CD4-positive, alpha-beta T cell (primary cell): ENCODE results near the gene C1QTNF8. TPM values are rescaled to one million over a fixed set of nuclear protein-coding genes. Genes with fewer than 3 reads are reported as not detected.
A peak's percentile ranks its signal among the peaks of the same experiment; 100 is the strongest.

ENCODE experiments used
- ATAC-seq: fragments of 200-7000 bp; cut with Tn5 transposase; one replicate; pipeline ENCODE4 v1.10.0; 2022; ENCODE audit warnings: mild to moderate bottlenecking; ENCODE audit not compliant: poor library complexity
- CTCF ChIA-PET: fragments of 350-600 bp; sonication (Branson Sonifier 250); formaldehyde crosslinking; loops from one replicate; lab custom pipeline; 2021; ENCODE audit warnings: antibody characterized with exemption, inconsistent platforms; lab: Charles Lee
- POLR2A ChIA-PET: fragments of 350-600 bp; sonication (Branson Sonifier 250); formaldehyde crosslinking; loops from one replicate; lab custom pipeline; 2021; ENCODE audit warnings: antibody characterized with exemption, inconsistent platforms; lab: Charles Lee
- DNase-seq, 14 experiments: peaks; one replicate each; pipeline ENCODE4 v3.0.0-alpha.2; 2013 to 2020; ENCODE audit warnings: mixed read lengths in 2 of 14
- H3K27ac ChIP-seq, 2 donors: one replicate each; pipeline versions ENCODE4 v1.5.1 to v1.7.0; 2013; ENCODE audit warnings: low read length in 2 of 2, low read depth in 1 of 2, mild to moderate bottlenecking in 1 of 2
- H3K27me3 ChIP-seq, 2 experiments: 1 replicate in 1 of 2; 2 replicates in 1 of 2; pipeline versions ENCODE4 v1.6.1 to v1.7.0; 2013; ENCODE audit warnings: low read length in 2 of 2, control low read depth in 1 of 2, mild to moderate bottlenecking in 1 of 2, moderate library complexity in 1 of 2; ENCODE audit not compliant: insufficient read depth in 2 of 2, control insufficient read depth in 1 of 2
- H3K36me3 ChIP-seq: one replicate; pipeline ENCODE4 v1.6.1; 2013; ENCODE audit warnings: low read length, control low read depth; ENCODE audit not compliant: insufficient read depth
- H3K4me1 ChIP-seq: one replicate; pipeline ENCODE4 v1.6.1; 2013; ENCODE audit warnings: low read length, control low read depth; ENCODE audit not compliant: insufficient read depth
- H3K4me3 ChIP-seq: one replicate; pipeline ENCODE4 v1.5.1; 2013; ENCODE audit warnings: mild to moderate bottlenecking, low read length, moderate library complexity
- H3K9me3 ChIP-seq, 2 experiments: 1 replicate in 1 of 2; 2 replicates in 1 of 2; pipeline versions ENCODE4 v1.6.1 to v1.7.0; 2013; ENCODE audit warnings: low read length in 2 of 2, mild to moderate bottlenecking in 2 of 2, control low read depth in 1 of 2, moderate library complexity in 1 of 2; ENCODE audit not compliant: control insufficient read depth in 1 of 2, insufficient read depth in 1 of 2
- H3K27ac Mint-ChIP-seq: one replicate; pipeline ENCODE4 v1.8.0; 2020; ENCODE audit warnings: mixed read lengths
- H3K27me3 Mint-ChIP-seq: one replicate; pipeline ENCODE4 v1.8.0; 2021; ENCODE audit warnings: mixed read lengths
- H3K36me3 Mint-ChIP-seq: one replicate; pipeline ENCODE4 v1.8.0; 2021; ENCODE audit warnings: low read depth, mixed read lengths
- H3K4me1 Mint-ChIP-seq: one replicate; pipeline ENCODE4 v1.8.0; 2021; ENCODE audit warnings: low read depth, mixed read lengths
- H3K4me3 Mint-ChIP-seq: one replicate; pipeline ENCODE4 v1.8.0; 2020; ENCODE audit warnings: mild to moderate bottlenecking, mixed read lengths
- H3K9me3 Mint-ChIP-seq: one replicate; pipeline ENCODE4 v1.8.0; 2020; ENCODE audit warnings: mixed read lengths
- CTCF ChIP-seq: fragments of 200-600 bp; IDR thresholded peaks from one replicate; pipeline ENCODE4 v1.8.0; 2022; ENCODE audit warnings: antibody characterized with exemption, mild to moderate bottlenecking
- intact Hi-C, 2 experiments: fragments of 100-400 bp; cut with DNase I in 1 of 2; cut with micrococcal nuclease in 1 of 2; formaldehyde crosslinking; loops; one replicate each; pipeline versions ENCODE4 v1.15.1 to v1.9.0; 2023 to 2025; cut with DNase I, micrococcal nuclease
- total RNA-seq, 174 experiments: library from RNA in 2 of 174; stranded (reverse) in 2 of 174; gene quantifications; one replicate each; pipeline ENCODE4 v1.2.3 and lab custom pipeline; 2021 to 2026

Gene C1QTNF8
- total RNA-seq, 2 experiments from 2014 or later = not detected

GRCh38 chr16:1058216-1058615 lies 37.8 kb downstream of the C1QTNF8 start:
- H3K4me3 Mint-ChIP-seq = no peak overlapping the region
- Histone ChIP-seq H3K27ac (no peak overlapping the region), H3K4me1 (peaks cover 11% of the 10 kb centered on the region), H3K36me3 (no peaks in the 10 kb centered on the region), H3K4me3 (no peak overlapping the region), H3K9me3 (peaks cover 5 to 26% of the 10 kb centered on the region in 2 experiments), H3K27me3 (peaks cover 0 to 11% of the 10 kb centered on the region in 2 experiments)
- no peak overlapping the region for H3K27ac Mint-ChIP-seq
- H3K9me3 Mint-ChIP-seq = no peaks in the 10 kb centered on the region
- peaks cover 4% of the 10 kb centered on the region for H3K27me3 Mint-ChIP-seq
- TF ChIP-seq CTCF = no peak
- CTCF ChIA-PET = interaction anchor here (1.2 to 1.4 kb wide), 3 partner anchors 11 to 60 kb away, joined by 3 to 5 read pairs (median 3); no protein-coding TSS in a partner anchor
- no peaks in the 10 kb centered on the region for H3K36me3 Mint-ChIP-seq
- no peak for ATAC-seq
- no peaks in the 10 kb centered on the region for H3K4me1 Mint-ChIP-seq
- POLR2A ChIA-PET = no interaction called here
- intact Hi-C loops = loop anchor here in 1 of 2 experiments (5.0 kb wide), 1 partner anchor 246 kb away; no protein-coding TSS in a partner anchor
- no peak for DNase-seq

- H3K27me3 Mint-ChIP-seq = peaks cover 4% of the 10 kb centered on the region
- POLR2A ChIA-PET = interaction anchor here (2.2 kb wide), 1 partner anchor 77 kb away, joined by 8 read pairs; the partner anchor contains the start of gene SOX8
Observed at GRCh38 chr16:1057252-1057932, 38.7 kb downstream of the C1QTNF8 start.

GRCh38 chr16:1056196-1056595 lies 39.8 kb downstream of the C1QTNF8 start:
- no peak for ATAC-seq
- intact Hi-C loops = loop anchor here in 1 of 2 experiments (5.0 kb wide), 1 partner anchor 244 kb away; no protein-coding TSS in a partner anchor
- Histone ChIP-seq H3K9me3 (peaks cover 5 to 26% of the 10 kb centered on the region in 2 experiments), H3K4me3 (no peak overlapping the region), H3K27ac (no peak overlapping the region), H3K4me1 (peaks cover 11% of the 10 kb centered on the region), H3K36me3 (no peaks in the 10 kb centered on the region), H3K27me3 (peaks cover 0 to 8% of the 10 kb centered on the region in 2 experiments)
- no peak for TF ChIP-seq CTCF
- ChIA-PET CTCF (no interaction called here), POLR2A (interaction anchor here (2.2 kb wide), 1 partner anchor 75 kb away, joined by 8 read pairs; the partner anchor contains the start of gene SOX8)
- Mint-ChIP-seq H3K9me3 (no peaks in the 10 kb centered on the region), H3K27me3 (peaks cover 4% of the 10 kb centered on the region), H3K36me3 (no peaks in the 10 kb centered on the region), H3K4me1 (no peaks in the 10 kb centered on the region), H3K27ac (no peak overlapping the region), H3K4me3 (no peak overlapping the region)
- no peak for DNase-seq

More at GRCh38 chr16:1057252-1057932, 38.7 kb downstream of the C1QTNF8 start:
- H3K27me3 ChIP-seq = peaks cover 0 to 8% of the 10 kb centered on the region in 2 experiments
- peak; percentile 77 for ATAC-seq
- no peak overlapping the region for H3K27ac ChIP-seq
- no peaks in the 10 kb centered on the region for H3K4me1 Mint-ChIP-seq
- H3K36me3 ChIP-seq = no peaks in the 10 kb centered on the region
- CTCF ChIA-PET = interaction anchor here (0.7 to 1.4 kb wide), 5 partner anchors 10 to 93 kb away, joined by 3 to 5 read pairs (median 3); no protein-coding TSS in a partner anchor
- peak; percentile 32 to 77 (median 56) for DNase-seq
- peak; percentile 73 for TF ChIP-seq CTCF
- H3K4me1 ChIP-seq = peaks cover 11% of the 10 kb centered on the region
- no peaks in the 10 kb centered on the region for H3K9me3 Mint-ChIP-seq
- no peak overlapping the region for H3K27ac Mint-ChIP-seq
- H3K4me3 Mint-ChIP-seq = no peak overlapping the region
- peaks cover 5 to 26% of the 10 kb centered on the region in 2 experiments for H3K9me3 ChIP-seq
- no peaks in the 10 kb centered on the region for H3K36me3 Mint-ChIP-seq
- intact Hi-C loops = loop anchor here (1.0 to 5.0 kb wide), 2 partner anchors 137 to 245 kb away; no protein-coding TSS in a partner anchor
- no peak overlapping the region for H3K4me3 ChIP-seq
